Activated naive CD8-positive, alpha-beta T cell treated with anti-CD3 and anti-CD28 coated beads for 36 hours (primary cell): ENCODE results near the gene HMCN1. TPM values are rescaled to one million over a fixed set of nuclear protein-coding genes. Genes with fewer than 3 reads are reported as not detected.

Experiments used
- DNase-seq: peaks from one replicate; pipeline ENCODE4 v3.0.0; 2021
- H3K27ac Mint-ChIP-seq: one replicate; pipeline ENCODE4 v1.8.0; 2022; ENCODE audit warnings: mild to moderate bottlenecking, moderate library complexity, mixed read lengths
- H3K27me3 Mint-ChIP-seq: one replicate; pipeline ENCODE4 v1.8.0; 2022; ENCODE audit warnings: mild to moderate bottlenecking, mixed read lengths
- H3K36me3 Mint-ChIP-seq: one replicate; pipeline ENCODE4 v1.8.0; 2021; ENCODE audit warnings: mild to moderate bottlenecking, mixed read lengths
- H3K4me1 Mint-ChIP-seq: one replicate; pipeline ENCODE4 v1.8.0; 2021; ENCODE audit warnings: mixed read lengths
- H3K4me3 Mint-ChIP-seq: one replicate; pipeline ENCODE4 v1.8.0; 2022; ENCODE audit warnings: mild to moderate bottlenecking, moderate library complexity, mixed read lengths
- H3K9me3 Mint-ChIP-seq: one replicate; pipeline ENCODE4 v1.8.0; 2022; ENCODE audit warnings: mixed read lengths
- total RNA-seq, 2 experiments: library from RNA; stranded (reverse); gene quantifications; one replicate each; pipeline ENCODE4 v1.2.3, GENCODE V29; 2021

The HMCN1 gene
- total RNA-seq, 2 experiments from 2014 or later: 0.02 to 0.04 TPM

DNA sequence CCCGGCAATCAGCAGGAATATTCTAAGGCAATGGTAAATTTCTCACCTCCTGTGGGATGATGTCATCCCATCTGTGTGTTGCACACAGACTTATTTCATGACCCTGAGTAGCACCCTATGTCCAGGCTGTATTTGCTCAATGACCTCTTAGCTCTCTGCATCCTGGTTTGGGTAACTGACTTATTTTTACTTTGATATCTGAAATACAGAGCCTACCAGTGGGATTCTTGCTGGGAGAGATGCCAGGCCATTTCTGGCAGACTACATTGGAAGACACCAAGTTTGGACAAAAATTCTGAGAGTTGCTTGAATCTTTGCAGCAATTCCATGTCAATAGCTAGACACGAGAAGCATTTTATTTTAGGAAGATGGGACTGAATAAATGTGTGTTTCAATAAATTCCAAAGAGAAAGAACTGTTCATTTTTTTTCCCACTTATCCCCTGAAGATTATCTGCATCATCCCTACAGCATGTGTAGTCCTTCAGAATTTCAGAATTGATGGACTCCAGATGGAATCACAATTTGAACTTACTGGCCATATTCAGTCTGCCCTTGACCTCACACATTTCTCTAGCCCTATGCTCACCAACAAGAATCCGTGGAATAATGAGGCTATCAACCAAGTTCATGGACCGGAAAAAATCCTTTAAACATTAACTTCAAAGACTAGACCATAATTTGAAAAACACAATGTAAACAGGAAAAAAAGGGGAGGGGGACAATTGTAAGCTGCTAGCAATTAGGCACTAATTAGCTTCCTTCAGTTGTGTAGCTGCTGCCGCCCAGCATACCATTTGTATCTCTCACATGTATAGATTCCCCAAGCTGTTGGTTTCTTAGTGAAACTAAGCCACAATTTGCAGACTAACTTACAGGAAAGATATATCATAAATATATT is 226.5 kb downstream of the HMCN1 start:
- Mint-ChIP-seq H3K4me3 (no peak overlapping the region), H3K9me3 (no peaks in the 10 kb centered on the region), H3K4me1 (no peaks in the 10 kb centered on the region), H3K27me3 (peaks cover 4% of the 10 kb centered on the region), H3K27ac (no peak overlapping the region), H3K36me3 (no peaks in the 10 kb centered on the region)
- no peak for DNase-seq

DNA sequence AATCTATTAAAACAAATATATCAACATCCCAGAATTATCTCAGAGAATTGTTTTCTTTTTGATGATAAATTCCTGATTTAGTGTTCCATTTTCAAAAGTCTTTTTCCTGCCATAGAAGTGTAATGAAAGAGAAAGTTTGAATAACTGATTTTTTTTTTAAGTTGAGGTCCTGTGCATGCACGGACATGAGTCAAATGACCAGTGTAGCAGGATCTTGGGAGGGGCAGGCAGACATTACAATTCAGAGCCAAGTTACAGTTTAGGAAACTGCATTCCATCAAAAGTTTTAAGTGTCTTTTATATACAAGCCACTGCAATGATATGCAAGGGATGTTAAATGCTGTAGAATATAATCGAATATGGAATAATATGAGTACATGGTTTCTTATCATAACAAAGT is 227.5 kb downstream of the HMCN1 start:
- no peak overlapping the region for H3K27ac Mint-ChIP-seq
- no peak for DNase-seq
- no peaks in the 10 kb centered on the region for H3K9me3 Mint-ChIP-seq
- no peak overlapping the region for H3K4me3 Mint-ChIP-seq
- peaks cover 4% of the 10 kb centered on the region for H3K27me3 Mint-ChIP-seq
- H3K4me1 Mint-ChIP-seq: no peaks in the 10 kb centered on the region
- H3K36me3 Mint-ChIP-seq: no peaks in the 10 kb centered on the region

DNA sequence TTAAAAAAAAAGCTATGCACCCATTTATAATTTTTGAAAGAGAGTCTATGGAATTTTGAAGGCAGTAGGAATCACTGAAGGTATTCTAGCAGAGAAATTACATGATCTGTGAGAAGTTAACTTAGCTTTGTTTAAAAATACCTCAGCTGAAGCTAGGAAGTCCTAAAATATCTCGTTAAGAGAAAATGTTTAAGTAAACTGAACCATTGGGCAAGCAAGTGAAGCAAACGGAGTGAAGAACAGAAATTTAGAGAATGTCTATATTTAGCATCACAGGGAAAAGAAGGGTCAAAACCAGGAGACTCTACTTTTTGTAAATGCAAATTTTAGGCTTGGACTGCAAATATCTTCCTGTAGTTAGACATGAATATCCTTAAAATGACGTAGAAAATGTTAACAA is 230.8 kb downstream of the HMCN1 start:
- DNase-seq: no peak
- no peak overlapping the region for H3K4me3 Mint-ChIP-seq
- H3K4me1 Mint-ChIP-seq: no peaks in the 10 kb centered on the region
- H3K9me3 Mint-ChIP-seq: no peaks in the 10 kb centered on the region
- no peak overlapping the region for H3K27ac Mint-ChIP-seq
- H3K36me3 Mint-ChIP-seq: no peaks in the 10 kb centered on the region
- peaks cover 4% of the 10 kb centered on the region for H3K27me3 Mint-ChIP-seq

DNA sequence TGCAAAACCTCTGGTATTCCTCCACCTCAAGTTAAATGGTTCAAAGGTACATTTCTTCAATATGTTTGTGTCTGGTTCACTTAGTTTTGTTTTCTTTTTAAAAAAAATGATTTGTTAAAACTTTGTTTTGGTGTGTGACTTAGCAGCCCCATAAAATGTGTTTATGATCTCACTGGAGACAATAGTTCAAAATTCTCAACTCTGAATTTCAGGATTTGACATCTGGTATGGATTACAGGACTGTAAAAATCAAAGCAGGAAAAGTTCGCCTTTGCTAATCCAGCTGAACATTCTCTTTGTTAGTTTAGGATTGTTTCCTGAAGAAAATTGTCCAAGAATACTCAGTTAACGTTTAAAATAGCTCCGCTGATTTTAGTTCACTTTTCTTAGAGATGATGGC is 231.7 kb downstream of the HMCN1 start:
- Mint-ChIP-seq H3K27ac (no peak overlapping the region), H3K36me3 (no peaks in the 10 kb centered on the region), H3K9me3 (no peaks in the 10 kb centered on the region), H3K27me3 (no peaks in the 10 kb centered on the region), H3K4me1 (no peaks in the 10 kb centered on the region), H3K4me3 (no peak overlapping the region)
- DNase-seq: no peak

- Mint-ChIP-seq H3K9me3 (no peaks in the 10 kb centered on the region), H3K27me3 (no peaks in the 10 kb centered on the region), H3K4me3 (no peak overlapping the region), H3K27ac (no peak overlapping the region), H3K4me1 (no peaks in the 10 kb centered on the region), H3K36me3 (no peaks in the 10 kb centered on the region)
- no peak for DNase-seq
Measured at GRCh38 chr1:185966471-185966870, 232.3 kb downstream of the HMCN1 start.

DNA sequence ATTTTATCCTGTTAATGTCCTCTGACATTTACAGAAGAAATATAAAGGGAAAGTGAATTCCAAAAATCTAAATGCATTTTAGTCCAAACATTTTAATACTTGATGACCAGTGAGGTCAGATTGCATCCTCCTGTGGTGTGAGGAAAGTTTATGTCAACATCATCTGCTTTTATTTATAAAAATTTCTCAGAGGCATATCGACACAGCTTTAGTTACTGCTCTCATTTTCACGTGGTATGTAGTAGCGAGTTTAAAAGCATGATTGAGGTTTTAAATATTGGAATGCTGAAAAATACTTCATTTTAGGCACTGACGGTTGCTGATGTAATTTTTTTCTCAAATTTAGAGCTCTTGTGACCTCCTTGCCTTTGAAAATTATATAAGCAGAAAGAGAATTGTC is 234.8 kb downstream of the HMCN1 start:
- H3K27ac Mint-ChIP-seq: no peak overlapping the region
- DNase-seq: no peak
- no peaks in the 10 kb centered on the region for H3K36me3 Mint-ChIP-seq
- H3K4me3 Mint-ChIP-seq: no peak overlapping the region
- no peaks in the 10 kb centered on the region for H3K27me3 Mint-ChIP-seq
- no peaks in the 10 kb centered on the region for H3K4me1 Mint-ChIP-seq
- no peaks in the 10 kb centered on the region for H3K9me3 Mint-ChIP-seq

DNA sequence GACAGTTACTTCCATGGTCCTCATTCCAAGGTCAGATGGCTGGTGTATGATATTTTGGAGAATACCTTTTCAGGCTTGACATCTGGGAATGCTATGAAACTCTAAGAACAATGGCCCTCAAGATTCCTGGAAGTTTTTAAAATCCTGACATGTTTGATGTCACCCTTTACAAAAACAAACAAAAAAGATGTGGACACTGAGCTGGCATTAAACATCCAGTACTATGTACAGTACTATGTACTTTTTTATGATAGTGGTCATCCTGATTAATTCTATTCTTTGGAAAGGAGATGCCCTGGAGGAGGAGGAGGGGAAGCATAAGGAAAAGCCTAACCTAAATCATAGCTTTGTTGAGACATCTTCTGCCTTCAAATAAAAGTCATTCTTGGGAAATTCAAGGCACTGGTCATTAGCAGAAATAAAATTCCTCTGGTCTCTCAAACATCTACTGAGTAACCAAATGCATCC is 235.4 kb downstream of the HMCN1 start:
- no peak overlapping the region for H3K4me3 Mint-ChIP-seq
- no peaks in the 10 kb centered on the region for H3K4me1 Mint-ChIP-seq
- no peaks in the 10 kb centered on the region for H3K36me3 Mint-ChIP-seq
- no peaks in the 10 kb centered on the region for H3K9me3 Mint-ChIP-seq
- H3K27me3 Mint-ChIP-seq: no peaks in the 10 kb centered on the region
- DNase-seq: no peak
- no peak overlapping the region for H3K27ac Mint-ChIP-seq

DNA sequence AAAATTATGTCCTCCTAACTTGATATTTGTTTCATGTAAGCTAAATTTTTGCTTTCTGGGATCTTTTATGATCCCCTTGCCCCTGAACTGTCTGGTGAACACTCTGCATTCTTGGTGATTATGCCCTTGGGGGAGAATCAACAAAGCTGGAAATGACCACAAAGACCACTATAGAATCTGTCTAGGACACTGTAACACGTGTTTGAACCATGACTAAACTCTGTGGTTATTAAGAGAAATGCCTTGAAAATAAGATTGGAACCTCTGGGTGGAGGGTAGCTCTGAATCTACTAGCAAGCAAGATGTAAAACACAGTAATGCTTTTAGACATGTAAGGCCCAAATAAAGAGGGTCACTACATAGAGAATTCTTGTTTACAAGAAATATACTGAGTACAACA is 237.5 kb downstream of the HMCN1 start:
- H3K4me3 Mint-ChIP-seq: no peak overlapping the region
- no peaks in the 10 kb centered on the region for H3K36me3 Mint-ChIP-seq
- DNase-seq: no peak
- no peaks in the 10 kb centered on the region for H3K9me3 Mint-ChIP-seq
- H3K27me3 Mint-ChIP-seq: no peaks in the 10 kb centered on the region
- H3K4me1 Mint-ChIP-seq: no peaks in the 10 kb centered on the region
- H3K27ac Mint-ChIP-seq: no peak overlapping the region

DNA sequence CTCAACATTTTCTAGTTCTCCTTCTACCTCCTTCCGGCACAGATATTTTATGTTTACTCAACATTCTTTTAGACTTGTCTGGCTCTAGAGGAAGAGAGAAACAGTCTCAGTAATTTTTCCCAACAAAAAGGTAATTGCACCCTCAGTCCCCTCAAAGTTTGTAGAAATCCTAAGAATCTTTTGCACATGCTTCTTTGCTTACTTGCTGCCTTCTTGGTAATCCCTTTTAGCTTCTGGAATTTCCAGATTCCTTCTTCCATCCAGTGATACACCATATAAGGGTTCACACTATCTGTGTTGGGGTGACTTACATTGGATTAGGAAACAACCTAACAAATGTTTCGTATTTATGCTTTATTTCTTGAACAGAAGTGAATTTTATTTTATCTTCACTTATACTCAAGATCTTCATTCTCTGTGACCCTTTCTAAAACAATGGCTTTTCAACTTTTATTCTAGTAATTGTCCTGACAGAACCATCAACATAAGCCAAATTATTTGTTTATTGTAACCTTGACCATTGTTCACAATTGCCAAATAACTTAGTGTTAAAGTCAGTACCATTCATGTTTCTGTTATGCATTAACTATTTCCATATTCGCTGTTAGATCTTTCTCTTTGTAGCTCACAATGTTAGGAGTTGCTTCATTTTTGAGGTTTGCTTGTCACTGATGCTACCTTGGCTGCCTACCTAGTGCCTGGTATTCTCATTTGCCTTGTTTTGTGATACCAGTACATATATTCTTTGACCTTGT is 238.1 kb downstream of the HMCN1 start:
- no peaks in the 10 kb centered on the region for H3K27me3 Mint-ChIP-seq
- no peaks in the 10 kb centered on the region for H3K9me3 Mint-ChIP-seq
- no peak overlapping the region for H3K27ac Mint-ChIP-seq
- DNase-seq: no peak
- H3K36me3 Mint-ChIP-seq: no peaks in the 10 kb centered on the region
- H3K4me1 Mint-ChIP-seq: no peaks in the 10 kb centered on the region
- H3K4me3 Mint-ChIP-seq: no peak overlapping the region

- DNase-seq: no peak
- no peak overlapping the region for H3K4me3 Mint-ChIP-seq
- H3K27ac Mint-ChIP-seq: no peak overlapping the region
- no peaks in the 10 kb centered on the region for H3K9me3 Mint-ChIP-seq
- H3K36me3 Mint-ChIP-seq: no peaks in the 10 kb centered on the region
- H3K27me3 Mint-ChIP-seq: no peaks in the 10 kb centered on the region
- H3K4me1 Mint-ChIP-seq: no peaks in the 10 kb centered on the region
Measured at GRCh38 chr1:185973645-185974044, 239.5 kb downstream of the HMCN1 start.

- Mint-ChIP-seq H3K4me3 (no peak overlapping the region), H3K36me3 (no peaks in the 10 kb centered on the region), H3K9me3 (no peaks in the 10 kb centered on the region), H3K4me1 (no peaks in the 10 kb centered on the region), H3K27me3 (no peaks in the 10 kb centered on the region), H3K27ac (no peak overlapping the region)
- DNase-seq: no peak
Measured at GRCh38 chr1:185974367-185975170, 240.4 kb downstream of the HMCN1 start.

- Mint-ChIP-seq H3K36me3 (no peaks in the 10 kb centered on the region), H3K27ac (no peak overlapping the region)
Measured at GRCh38 chr1:185980891-185981290, 246.7 kb downstream of the HMCN1 start.

DNA sequence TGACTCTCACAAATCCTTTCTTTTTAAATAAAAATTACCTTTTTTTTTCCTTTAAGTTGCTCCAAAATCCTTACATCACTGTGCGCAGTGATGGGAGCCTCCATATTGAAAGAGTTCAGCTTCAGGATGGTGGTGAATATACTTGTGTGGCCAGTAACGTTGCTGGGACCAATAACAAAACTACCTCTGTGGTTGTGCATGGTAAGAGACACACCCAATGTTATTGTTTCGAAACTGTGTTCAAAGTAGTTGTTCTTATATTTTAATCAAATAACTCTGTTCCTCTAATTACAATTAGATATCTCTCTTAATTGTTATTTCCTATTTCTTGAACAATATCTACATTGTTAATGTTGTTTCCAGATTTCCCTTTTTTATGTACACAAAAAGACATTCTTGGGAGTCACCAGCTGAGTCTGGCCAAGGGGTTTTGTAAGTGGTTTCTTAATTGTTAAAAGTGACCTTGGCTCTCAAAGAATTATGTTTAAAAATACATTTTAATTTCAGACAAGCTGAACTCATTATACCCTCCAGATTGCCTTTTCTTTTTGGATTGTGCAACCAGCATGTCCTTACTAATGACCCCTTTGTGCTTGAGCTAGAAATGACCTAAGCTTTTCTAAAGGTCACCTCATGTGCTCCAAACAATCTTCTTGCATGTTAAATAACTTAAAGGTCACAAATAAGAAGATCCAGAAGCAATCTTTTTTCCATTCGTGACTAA is 250.1 kb downstream of the HMCN1 start:
- H3K4me3 Mint-ChIP-seq: no peak overlapping the region
- H3K36me3 Mint-ChIP-seq: no peaks in the 10 kb centered on the region
- no peak for DNase-seq
- H3K27me3 Mint-ChIP-seq: no peaks in the 10 kb centered on the region
- H3K4me1 Mint-ChIP-seq: peaks cover 5% of the 10 kb centered on the region
- H3K9me3 Mint-ChIP-seq: no peaks in the 10 kb centered on the region
- H3K27ac Mint-ChIP-seq: no peak overlapping the region

More at GRCh38 chr1:185980891-185981290, 246.7 kb downstream of the HMCN1 start:
- DNase-seq: no peak
- no peaks in the 10 kb centered on the region for H3K27me3 Mint-ChIP-seq
- no peaks in the 10 kb centered on the region for H3K9me3 Mint-ChIP-seq
- no peaks in the 10 kb centered on the region for H3K4me1 Mint-ChIP-seq
- no peak overlapping the region for H3K4me3 Mint-ChIP-seq

DNA sequence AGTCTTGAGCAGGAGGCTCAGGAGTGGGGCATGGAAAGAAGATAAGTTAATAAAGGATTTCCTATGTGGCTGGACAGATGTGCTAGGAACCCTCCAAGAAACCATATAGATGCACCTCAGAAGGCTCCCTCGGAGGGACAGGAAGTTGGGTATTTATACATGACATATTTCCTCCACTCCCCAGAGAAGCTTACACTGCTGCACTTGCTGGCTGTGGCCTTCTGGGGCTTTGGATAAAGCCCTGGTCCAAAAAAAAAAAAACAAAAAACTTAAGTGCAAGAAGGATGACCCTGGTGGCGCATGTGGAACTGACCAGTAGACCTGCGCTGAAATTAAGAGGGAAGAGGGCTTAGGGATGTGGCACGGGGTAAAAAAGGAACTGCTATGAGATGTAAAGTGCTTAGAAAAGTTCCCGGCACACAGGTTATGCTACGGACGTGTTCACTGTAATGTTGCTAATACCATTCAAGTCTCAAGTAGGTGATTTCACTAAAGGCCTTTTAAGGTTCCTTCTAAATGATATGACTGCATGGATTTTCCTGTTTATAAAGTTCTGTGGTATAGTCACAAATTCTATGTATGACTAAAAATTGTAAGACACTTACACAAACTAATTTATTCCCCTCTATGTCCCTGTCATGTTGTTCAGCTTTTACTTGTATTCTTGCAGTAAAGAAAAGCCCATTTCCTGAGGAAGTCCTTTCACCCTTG is 253.6 kb downstream of the HMCN1 start:
- H3K4me3 Mint-ChIP-seq: peak overlapping the region; percentile 55
- peak overlapping the region; percentile 75 for H3K27ac Mint-ChIP-seq
- H3K36me3 Mint-ChIP-seq: no peaks in the 10 kb centered on the region

More for the DNA sequence above, 253.6 kb downstream of the HMCN1 start:
- no peaks in the 10 kb centered on the region for H3K9me3 Mint-ChIP-seq
- peaks cover 5% of the 10 kb centered on the region for H3K4me1 Mint-ChIP-seq
- DNase-seq: no peak
- no peaks in the 10 kb centered on the region for H3K27me3 Mint-ChIP-seq
